Chondrocyte (in vitro differentiated cells): ENCODE data around the gene PSMA1. TPM values are rescaled to one million over a fixed set of nuclear protein-coding genes. Genes with fewer than 3 reads are reported as not detected.
A peak's percentile ranks its signal among the peaks of the same experiment; 100 is the strongest.

Source experiments
- DNase-seq: peaks from one replicate; pipeline ENCODE4 v3.0.0; 2021; ENCODE audit warnings: mixed read lengths, low spot score
- H3K27ac Mint-ChIP-seq: one replicate; pipeline ENCODE4 v1.8.0; 2021; ENCODE audit warnings: mild to moderate bottlenecking, moderate library complexity, mixed read lengths; ENCODE audit not compliant: unreplicated experiment
- H3K27me3 Mint-ChIP-seq: 2 replicates; pipeline ENCODE4 v1.8.0; 2021; ENCODE audit warnings: low read depth, mixed read lengths
- H3K36me3 Mint-ChIP-seq: 2 replicates; pipeline ENCODE4 v1.8.0; 2021; ENCODE audit warnings: low read depth, mixed read lengths
- H3K4me1 Mint-ChIP-seq: 2 replicates; pipeline ENCODE4 v1.8.0; 2021; ENCODE audit warnings: low read depth, mild to moderate bottlenecking, mixed read lengths
- H3K4me3 Mint-ChIP-seq: one replicate; pipeline ENCODE4 v1.8.0; 2021; ENCODE audit warnings: mild to moderate bottlenecking, moderate library complexity, mixed read lengths; ENCODE audit not compliant: unreplicated experiment
- H3K9me3 Mint-ChIP-seq: 2 replicates; pipeline ENCODE4 v1.8.0; 2021; ENCODE audit warnings: low read depth, mixed read lengths
- total RNA-seq: library from RNA; stranded (reverse); gene quantifications from 3 replicates; pipeline ENCODE4 v1.2.1, GENCODE V29; 2021
- TF ChIP-seq, protein P1 (sequence below): fragments of 200-600 bp; sonication (generic); IDR thresholded peaks from 2 replicates; pipeline ENCODE4 v1.5.0; 2021; ENCODE audit warnings: antibody characterized with exemption, mild to moderate bottlenecking, moderate library complexity

Gene PSMA1
- total RNA-seq, 1 donor from 2014 or later: 124 TPM

DNA sequence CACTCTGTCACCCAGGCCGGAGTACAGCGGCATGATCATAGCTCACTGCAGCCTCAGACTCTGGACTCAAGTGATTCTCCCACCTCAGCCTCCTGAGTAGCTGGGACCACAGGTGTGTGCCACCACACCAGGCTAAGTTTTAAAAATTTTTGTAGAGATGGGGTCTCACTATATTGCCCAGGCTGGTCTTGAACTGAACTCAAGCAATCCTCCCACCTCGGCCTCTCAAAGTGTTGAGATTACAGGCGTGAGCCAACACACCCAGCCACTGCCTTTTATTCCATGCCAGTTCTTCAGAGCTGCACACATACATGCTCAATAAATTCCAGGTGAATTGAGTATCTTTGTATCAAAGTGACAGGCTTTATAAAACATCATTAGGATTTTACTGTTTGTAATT lies 18.1 kb downstream of the PSMA1 start:
- H3K4me1 Mint-ChIP-seq: peaks cover 36% of the 10 kb centered on the region
- TF ChIP-seq, protein P1, sequence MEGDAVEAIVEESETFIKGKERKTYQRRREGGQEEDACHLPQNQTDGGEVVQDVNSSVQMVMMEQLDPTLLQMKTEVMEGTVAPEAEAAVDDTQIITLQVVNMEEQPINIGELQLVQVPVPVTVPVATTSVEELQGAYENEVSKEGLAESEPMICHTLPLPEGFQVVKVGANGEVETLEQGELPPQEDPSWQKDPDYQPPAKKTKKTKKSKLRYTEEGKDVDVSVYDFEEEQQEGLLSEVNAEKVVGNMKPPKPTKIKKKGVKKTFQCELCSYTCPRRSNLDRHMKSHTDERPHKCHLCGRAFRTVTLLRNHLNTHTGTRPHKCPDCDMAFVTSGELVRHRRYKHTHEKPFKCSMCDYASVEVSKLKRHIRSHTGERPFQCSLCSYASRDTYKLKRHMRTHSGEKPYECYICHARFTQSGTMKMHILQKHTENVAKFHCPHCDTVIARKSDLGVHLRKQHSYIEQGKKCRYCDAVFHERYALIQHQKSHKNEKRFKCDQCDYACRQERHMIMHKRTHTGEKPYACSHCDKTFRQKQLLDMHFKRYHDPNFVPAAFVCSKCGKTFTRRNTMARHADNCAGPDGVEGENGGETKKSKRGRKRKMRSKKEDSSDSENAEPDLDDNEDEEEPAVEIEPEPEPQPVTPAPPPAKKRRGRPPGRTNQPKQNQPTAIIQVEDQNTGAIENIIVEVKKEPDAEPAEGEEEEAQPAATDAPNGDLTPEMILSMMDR: no peak
- peaks cover 35% of the 10 kb centered on the region for H3K36me3 Mint-ChIP-seq
- DNase-seq: no peak
- no peaks in the 10 kb centered on the region for H3K27me3 Mint-ChIP-seq
- peaks cover 3% of the 10 kb centered on the region for H3K9me3 Mint-ChIP-seq
- no peak overlapping the region for H3K27ac Mint-ChIP-seq
- H3K4me3 Mint-ChIP-seq: no peak overlapping the region

DNA sequence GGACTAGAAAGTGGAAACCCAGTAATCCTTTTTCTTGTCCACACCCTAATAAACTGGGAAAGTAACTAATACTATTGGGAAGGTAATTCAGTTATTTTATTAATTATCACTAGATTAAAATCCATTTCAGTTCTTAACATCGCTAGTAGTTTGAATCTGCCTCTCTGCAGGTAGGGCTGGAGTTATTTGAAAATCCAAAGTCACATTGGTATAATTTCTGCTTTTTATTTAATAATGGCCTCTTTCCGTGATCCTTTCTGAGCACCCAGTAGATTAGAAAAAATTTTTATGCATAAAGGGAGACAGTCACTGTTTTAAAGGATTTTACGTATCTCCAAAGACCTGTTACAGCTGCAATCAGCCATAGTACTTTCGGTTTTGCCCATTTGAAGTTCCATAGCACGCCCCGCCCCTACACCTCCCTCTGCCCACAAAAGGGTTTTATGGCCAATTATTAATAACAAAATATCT lies 20.0 kb downstream of the PSMA1 start:
- Mint-ChIP-seq H3K27me3 (no peaks in the 10 kb centered on the region), H3K4me1 (peaks cover 53% of the 10 kb centered on the region), H3K36me3 (peaks cover 30% of the 10 kb centered on the region), H3K27ac (peak overlapping the region; percentile 99), H3K4me3 (peak overlapping the region; percentile 98), H3K9me3 (peaks cover 5% of the 10 kb centered on the region)
- TF ChIP-seq, protein P1: no peak
- DNase-seq: no peak

DNA sequence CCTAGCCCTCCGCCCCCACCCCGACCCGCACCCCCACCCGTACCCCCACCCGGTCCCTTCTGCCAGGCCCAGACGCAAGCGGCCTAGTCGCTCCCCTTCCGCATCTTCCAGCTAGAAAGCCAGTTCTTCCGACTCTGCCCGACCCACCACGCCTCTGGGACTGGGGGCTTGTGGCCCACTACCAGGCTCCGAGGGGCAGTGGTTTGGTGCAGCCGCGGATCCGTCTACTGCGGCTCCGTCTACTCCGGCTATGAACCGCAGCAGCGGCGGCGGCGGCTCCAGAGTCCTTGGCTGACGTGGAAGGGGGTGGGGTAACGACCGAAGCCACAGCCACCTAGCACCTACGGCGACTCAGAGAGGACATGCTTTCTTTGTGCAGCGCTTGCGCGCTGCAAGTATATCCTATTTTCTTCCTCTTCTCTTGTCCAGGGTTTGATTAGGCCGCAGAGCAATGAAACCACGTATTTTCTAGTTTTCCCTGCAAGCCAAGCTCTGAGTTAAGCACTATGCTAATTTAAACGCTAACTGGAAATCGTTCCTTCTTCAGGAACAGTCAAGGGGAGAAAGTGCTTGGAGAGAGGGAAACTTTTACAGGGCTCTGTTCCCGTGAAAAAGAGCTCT lies 20.5 kb downstream of the PSMA1 start, which contains the start of gene COPB1:
TSS of gene COPB1 (minus strand) at position 252 of the 621 bp plus-strand sequence. CDS start 883 bp downstream, outside the sequence.
- Mint-ChIP-seq H3K9me3 (peaks cover 5% of the 10 kb centered on the region), H3K27me3 (no peaks in the 10 kb centered on the region), H3K36me3 (peaks cover 32% of the 10 kb centered on the region), H3K4me1 (peaks cover 58% of the 10 kb centered on the region), H3K27ac (peak within 1 kb of the TSS; percentile 99), H3K4me3 (peak within 1 kb of the TSS; percentile 98)
- DNase-seq: peak; percentile 96
- TF ChIP-seq, protein P1: peak; percentile 9

DNA sequence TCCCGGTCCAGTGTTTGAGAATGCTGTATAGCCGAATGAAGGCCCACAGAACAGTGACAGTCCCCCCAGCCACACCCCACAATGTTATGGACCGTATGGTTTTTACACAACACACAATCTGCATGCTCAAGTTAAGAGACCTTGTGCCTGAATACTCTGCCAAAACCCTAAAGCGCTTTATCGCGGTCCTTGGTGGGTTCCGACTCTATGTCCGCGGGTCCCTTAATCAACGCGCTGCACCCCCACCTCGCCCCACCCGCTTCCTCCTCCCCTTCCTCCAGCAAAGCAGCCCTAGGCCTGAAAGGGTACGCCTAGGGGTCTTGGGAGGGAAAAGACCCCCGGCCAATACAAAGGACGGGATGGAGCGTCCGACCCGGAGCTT lies 21.0 kb downstream of the PSMA1 start:
- no peak for DNase-seq
- peaks cover 62% of the 10 kb centered on the region for H3K4me1 Mint-ChIP-seq
- no peaks in the 10 kb centered on the region for H3K27me3 Mint-ChIP-seq
- peak overlapping the region; percentile 99 for H3K27ac Mint-ChIP-seq
- H3K36me3 Mint-ChIP-seq: peaks cover 30% of the 10 kb centered on the region
- H3K4me3 Mint-ChIP-seq: peak overlapping the region; percentile 98
- TF ChIP-seq, protein P1: no peak
- peaks cover 5% of the 10 kb centered on the region for H3K9me3 Mint-ChIP-seq

DNA sequence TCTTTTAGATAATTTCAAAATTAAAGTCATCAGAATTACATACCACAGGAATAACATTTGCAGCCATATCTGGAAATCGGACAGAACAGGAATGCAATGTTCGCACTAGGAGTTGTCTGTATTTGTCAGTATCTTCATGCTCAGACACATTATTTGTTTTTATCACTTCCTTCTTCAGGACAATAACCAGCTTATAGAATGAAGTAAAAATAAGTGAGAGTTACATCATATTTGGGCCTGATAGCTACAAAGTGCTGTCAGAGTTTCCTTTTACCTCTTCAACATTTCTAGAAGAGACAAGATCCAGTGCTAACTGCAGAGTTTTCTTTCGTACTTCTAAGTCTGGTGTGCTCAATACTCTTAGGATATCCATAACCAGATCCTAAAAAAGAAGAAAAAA lies 39.5 kb downstream of the PSMA1 start:
- Mint-ChIP-seq H3K4me3 (no peak overlapping the region), H3K9me3 (no peaks in the 10 kb centered on the region), H3K4me1 (peaks cover 23% of the 10 kb centered on the region), H3K36me3 (peaks cover 45% of the 10 kb centered on the region), H3K27ac (peak overlapping the region; percentile 77), H3K27me3 (no peaks in the 10 kb centered on the region)
- DNase-seq: no peak
- TF ChIP-seq, protein P1: no peak
